ENCODE measurements around the gene DYRK1A.
A peak's percentile ranks its signal among the peaks of the same experiment; 100 is the strongest.

The DYRK1A gene

DNA sequence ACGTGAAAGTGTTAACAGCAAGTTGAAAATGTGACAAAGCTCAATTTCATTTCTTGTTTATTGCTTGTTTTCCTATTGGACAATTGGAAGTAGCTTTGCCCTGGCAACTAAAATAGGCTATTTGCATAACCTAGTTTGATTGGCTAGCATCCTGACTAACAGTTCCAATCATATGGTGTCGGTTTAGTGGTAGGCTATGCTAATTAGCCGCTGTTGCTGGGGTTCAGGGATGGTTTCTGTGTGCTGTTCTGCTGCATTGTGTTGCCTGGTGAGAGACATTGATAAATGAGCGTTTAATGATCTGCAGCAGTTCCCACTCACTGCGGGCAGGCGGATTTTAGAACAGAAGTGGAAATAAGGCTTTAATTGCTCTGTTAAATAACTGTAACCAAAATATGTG is 68.5 kb downstream of the DYRK1A start:
- ATAC-seq = peak; percentile 95
- TF ChIP-seq, protein P1, sequence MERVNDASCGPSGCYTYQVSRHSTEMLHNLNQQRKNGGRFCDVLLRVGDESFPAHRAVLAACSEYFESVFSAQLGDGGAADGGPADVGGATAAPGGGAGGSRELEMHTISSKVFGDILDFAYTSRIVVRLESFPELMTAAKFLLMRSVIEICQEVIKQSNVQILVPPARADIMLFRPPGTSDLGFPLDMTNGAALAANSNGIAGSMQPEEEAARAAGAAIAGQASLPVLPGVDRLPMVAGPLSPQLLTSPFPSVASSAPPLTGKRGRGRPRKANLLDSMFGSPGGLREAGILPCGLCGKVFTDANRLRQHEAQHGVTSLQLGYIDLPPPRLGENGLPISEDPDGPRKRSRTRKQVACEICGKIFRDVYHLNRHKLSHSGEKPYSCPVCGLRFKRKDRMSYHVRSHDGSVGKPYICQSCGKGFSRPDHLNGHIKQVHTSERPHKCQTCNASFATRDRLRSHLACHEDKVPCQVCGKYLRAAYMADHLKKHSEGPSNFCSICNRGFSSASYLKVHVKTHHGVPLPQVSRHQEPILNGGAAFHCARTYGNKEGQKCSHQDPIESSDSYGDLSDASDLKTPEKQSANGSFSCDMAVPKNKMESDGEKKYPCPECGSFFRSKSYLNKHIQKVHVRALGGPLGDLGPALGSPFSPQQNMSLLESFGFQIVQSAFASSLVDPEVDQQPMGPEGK (CRISPR knock-in tag; IDR thresholded peaks at IDR 0.05; ENCODE audit: borderline replicate concordance) = no peak
- TF ChIP-seq ZNF565 (CRISPR knock-in tag; conservative IDR thresholded peaks at IDR 0.05; ENCODE audit: low read depth) = no peak
- TF ChIP-seq ZFP30 (CRISPR knock-in tag; IDR thresholded peaks at IDR 0.05) = no peak
- no peak for TF ChIP-seq CSDC2 (CRISPR knock-in tag; IDR thresholded peaks at IDR 0.05)
- no peak for TF ChIP-seq PPARA (CRISPR knock-in tag; IDR thresholded peaks at IDR 0.05; ENCODE audit: borderline replicate concordance)
- TF ChIP-seq, protein P2, sequence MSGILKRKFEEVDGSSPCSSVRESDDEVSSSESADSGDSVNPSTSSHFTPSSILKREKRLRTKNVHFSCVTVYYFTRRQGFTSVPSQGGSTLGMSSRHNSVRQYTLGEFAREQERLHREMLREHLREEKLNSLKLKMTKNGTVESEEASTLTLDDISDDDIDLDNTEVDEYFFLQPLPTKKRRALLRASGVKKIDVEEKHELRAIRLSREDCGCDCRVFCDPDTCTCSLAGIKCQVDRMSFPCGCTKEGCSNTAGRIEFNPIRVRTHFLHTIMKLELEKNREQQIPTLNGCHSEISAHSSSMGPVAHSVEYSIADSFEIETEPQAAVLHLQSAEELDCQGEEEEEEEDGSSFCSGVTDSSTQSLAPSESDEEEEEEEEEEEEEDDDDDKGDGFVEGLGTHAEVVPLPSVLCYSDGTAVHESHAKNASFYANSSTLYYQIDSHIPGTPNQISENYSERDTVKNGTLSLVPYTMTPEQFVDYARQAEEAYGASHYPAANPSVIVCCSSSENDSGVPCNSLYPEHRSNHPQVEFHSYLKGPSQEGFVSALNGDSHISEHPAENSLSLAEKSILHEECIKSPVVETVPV (CRISPR knock-in tag; IDR thresholded peaks at IDR 0.05) = no peak
- no peak for TF ChIP-seq ISL1 (CRISPR knock-in tag; IDR thresholded peaks at IDR 0.05)
- no peak for TF ChIP-seq BACH2 (CRISPR knock-in tag; IDR thresholded peaks at IDR 0.05; ENCODE audit: borderline replicate concordance)
- TF ChIP-seq, protein P3, sequence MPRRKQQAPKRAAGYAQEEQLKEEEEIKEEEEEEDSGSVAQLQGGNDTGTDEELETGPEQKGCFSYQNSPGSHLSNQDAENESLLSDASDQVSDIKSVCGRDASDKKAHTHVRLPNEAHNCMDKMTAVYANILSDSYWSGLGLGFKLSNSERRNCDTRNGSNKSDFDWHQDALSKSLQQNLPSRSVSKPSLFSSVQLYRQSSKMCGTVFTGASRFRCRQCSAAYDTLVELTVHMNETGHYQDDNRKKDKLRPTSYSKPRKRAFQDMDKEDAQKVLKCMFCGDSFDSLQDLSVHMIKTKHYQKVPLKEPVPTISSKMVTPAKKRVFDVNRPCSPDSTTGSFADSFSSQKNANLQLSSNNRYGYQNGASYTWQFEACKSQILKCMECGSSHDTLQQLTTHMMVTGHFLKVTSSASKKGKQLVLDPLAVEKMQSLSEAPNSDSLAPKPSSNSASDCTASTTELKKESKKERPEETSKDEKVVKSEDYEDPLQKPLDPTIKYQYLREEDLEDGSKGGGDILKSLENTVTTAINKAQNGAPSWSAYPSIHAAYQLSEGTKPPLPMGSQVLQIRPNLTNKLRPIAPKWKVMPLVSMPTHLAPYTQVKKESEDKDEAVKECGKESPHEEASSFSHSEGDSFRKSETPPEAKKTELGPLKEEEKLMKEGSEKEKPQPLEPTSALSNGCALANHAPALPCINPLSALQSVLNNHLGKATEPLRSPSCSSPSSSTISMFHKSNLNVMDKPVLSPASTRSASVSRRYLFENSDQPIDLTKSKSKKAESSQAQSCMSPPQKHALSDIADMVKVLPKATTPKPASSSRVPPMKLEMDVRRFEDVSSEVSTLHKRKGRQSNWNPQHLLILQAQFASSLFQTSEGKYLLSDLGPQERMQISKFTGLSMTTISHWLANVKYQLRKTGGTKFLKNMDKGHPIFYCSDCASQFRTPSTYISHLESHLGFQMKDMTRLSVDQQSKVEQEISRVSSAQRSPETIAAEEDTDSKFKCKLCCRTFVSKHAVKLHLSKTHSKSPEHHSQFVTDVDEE (CRISPR knock-in tag; IDR thresholded peaks at IDR 0.05) = no peak
- no peak for TF ChIP-seq GLIS3 (CRISPR knock-in tag; IDR thresholded peaks at IDR 0.05)
- TF ChIP-seq, protein P4, sequence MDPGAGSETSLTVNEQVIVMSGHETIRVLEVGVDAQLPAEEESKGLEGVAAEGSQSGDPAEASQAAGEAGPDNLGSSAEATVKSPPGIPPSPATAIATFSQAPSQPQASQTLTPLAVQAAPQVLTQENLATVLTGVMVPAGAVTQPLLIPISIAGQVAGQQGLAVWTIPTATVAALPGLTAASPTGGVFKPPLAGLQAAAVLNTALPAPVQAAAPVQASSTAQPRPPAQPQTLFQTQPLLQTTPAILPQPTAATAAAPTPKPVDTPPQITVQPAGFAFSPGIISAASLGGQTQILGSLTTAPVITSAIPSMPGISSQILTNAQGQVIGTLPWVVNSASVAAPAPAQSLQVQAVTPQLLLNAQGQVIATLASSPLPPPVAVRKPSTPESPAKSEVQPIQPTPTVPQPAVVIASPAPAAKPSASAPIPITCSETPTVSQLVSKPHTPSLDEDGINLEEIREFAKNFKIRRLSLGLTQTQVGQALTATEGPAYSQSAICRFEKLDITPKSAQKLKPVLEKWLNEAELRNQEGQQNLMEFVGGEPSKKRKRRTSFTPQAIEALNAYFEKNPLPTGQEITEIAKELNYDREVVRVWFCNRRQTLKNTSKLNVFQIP (CRISPR knock-in tag; IDR thresholded peaks at IDR 0.05; ENCODE audit: borderline replicate concordance, low read depth) = no peak
- TF ChIP-seq ZNF8 (CRISPR knock-in tag; IDR thresholded peaks at IDR 0.05) = no peak
- no peak for TF ChIP-seq ESRRG (CRISPR knock-in tag; IDR thresholded peaks at IDR 0.05)
- TF ChIP-seq OSR1 (CRISPR knock-in tag; IDR thresholded peaks at IDR 0.05) = no peak
- no peak for TF ChIP-seq RARB (CRISPR knock-in tag; IDR thresholded peaks at IDR 0.05)
- no peak for TF ChIP-seq ARNTL (CRISPR knock-in tag; IDR thresholded peaks at IDR 0.05; ENCODE audit: borderline replicate concordance, low read depth)
- no peak for TF ChIP-seq ZC3H10 (CRISPR knock-in tag; IDR thresholded peaks at IDR 0.05)
- TF ChIP-seq ZFP3 (CRISPR knock-in tag; IDR thresholded peaks at IDR 0.05) = no peak
- no peak for TF ChIP-seq TCF4 (CRISPR knock-in tag; IDR thresholded peaks at IDR 0.05; ENCODE audit: borderline replicate concordance)
- TF ChIP-seq ZNF70 (CRISPR knock-in tag; IDR thresholded peaks at IDR 0.05) = no peak

DNA sequence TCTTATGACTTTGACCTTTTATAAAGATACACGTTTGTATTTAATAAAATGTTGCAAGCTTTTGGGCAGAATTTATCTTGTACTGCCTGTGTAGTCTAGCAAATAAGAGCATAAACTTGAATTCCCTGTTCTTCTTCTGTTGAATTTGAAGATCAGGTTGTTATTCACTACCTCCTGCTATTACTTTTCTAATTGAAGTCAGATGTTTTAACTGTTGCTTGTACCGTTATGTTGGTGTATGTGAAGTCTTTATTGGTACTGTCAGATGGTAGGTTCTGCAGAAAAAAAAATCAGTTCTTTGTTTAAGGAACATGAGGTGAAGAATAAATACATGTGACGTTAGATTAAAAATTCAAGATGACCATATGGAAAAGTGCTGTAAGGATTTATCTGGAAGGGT is 69.1 kb downstream of the DYRK1A start:
- TF ChIP-seq, protein P1 (CRISPR knock-in tag; IDR thresholded peaks at IDR 0.05; ENCODE audit: borderline replicate concordance) = no peak
- TF ChIP-seq RARB (CRISPR knock-in tag; IDR thresholded peaks at IDR 0.05) = no peak
- no peak for TF ChIP-seq ZNF8 (CRISPR knock-in tag; IDR thresholded peaks at IDR 0.05)
- ATAC-seq = peak; percentile 66

DNA sequence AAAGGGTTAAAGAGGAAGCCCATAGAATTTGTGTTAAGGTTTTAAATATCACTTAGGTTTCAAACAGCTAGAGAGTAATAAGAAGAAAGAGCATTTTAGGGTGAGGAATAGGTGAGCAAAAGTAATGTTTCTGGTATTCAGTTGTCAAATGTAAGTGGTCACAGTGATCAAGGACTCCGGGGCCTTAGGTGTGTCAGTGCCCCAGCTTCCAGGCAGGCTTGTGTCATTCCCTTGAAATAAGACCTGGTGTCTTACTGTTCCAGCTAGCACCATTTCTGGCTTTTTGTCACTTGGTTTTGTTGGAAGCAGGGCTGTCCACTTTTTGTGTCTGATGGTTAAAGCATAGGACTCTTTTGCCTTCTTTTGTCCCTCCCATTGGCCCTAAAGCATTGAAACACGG is 69.6 kb downstream of the DYRK1A start:
- TF ChIP-seq PPARA (CRISPR knock-in tag; IDR thresholded peaks at IDR 0.05; ENCODE audit: borderline replicate concordance) (no peak), ARNTL (CRISPR knock-in tag; IDR thresholded peaks at IDR 0.05; ENCODE audit: borderline replicate concordance, low read depth) (no peak), ZFP3 (CRISPR knock-in tag; IDR thresholded peaks at IDR 0.05) (no peak), TCF4 (CRISPR knock-in tag; IDR thresholded peaks at IDR 0.05; ENCODE audit: borderline replicate concordance) (no peak), BACH2 (CRISPR knock-in tag; IDR thresholded peaks at IDR 0.05; ENCODE audit: borderline replicate concordance) (no peak)
- TF ChIP-seq, protein P5, sequence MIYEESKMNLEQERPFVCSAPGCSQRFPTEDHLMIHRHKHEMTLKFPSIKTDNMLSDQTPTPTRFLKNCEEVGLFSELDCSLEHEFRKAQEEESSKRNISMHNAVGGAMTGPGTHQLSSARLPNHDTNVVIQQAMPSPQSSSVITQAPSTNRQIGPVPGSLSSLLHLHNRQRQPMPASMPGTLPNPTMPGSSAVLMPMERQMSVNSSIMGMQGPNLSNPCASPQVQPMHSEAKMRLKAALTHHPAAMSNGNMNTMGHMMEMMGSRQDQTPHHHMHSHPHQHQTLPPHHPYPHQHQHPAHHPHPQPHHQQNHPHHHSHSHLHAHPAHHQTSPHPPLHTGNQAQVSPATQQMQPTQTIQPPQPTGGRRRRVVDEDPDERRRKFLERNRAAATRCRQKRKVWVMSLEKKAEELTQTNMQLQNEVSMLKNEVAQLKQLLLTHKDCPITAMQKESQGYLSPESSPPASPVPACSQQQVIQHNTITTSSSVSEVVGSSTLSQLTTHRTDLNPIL (CRISPR knock-in tag; IDR thresholded peaks at IDR 0.05; ENCODE audit: low read depth) = no peak
- TF ChIP-seq, protein P1 (CRISPR knock-in tag; IDR thresholded peaks at IDR 0.05; ENCODE audit: borderline replicate concordance) = no peak
- no peak; the same call in 2 of the 3 replicates for ATAC-seq
